Measurements from ENCODE around the gene NKX2-2. TPM values are rescaled to one million over a fixed set of nuclear protein-coding genes. Genes with fewer than 3 reads are reported as not detected.

The NKX2-2 gene
- total and polyA plus RNA-seq, 2 donors (not counting 3 experiments of a cell fraction or from before 2014, with no cell fraction given): not detected

DNA sequence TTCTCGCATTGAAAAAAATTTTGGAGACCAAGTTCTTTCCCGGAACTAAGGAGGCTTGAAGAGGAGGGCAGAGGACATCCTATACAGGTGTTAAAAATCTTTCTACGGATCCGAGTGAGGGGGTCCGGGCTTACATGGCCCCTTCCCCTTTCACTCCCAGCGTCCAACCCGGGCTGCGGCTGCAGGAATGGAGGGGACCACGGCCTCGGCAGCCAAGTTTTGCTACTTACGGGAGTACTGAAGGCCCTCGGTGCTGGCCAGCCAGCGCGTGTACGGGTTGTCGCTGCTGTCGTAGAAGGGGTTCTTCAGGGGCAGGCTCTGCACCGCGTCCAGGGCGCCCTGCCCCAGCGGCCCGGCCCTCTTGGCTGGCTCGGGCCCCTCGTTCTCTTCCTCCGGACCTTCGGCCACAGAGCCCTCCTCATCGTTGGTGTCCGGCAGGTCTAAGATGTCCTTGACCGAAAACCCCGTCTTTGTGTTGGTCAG lies 642 bp downstream of the NKX2-2 start:
- Histone ChIP-seq H3K27me3 (ENCODE audit: control insufficient read depth in 2 of 2, insufficient read depth in 2 of 2, low read length in 2 of 2) (peaks cover 80 to 91% of the 10 kb centered on the region in 2 experiments), H3K79me2 (ENCODE audit: control insufficient read depth, insufficient read depth, low read length) (no peaks in the 10 kb centered on the region), H3K27ac (ENCODE audit: insufficient read depth, low read depth, low read length) (no peak overlapping the region), H3K36me3 (ENCODE audit: control insufficient read depth in 2 of 2, extremely low read depth in 1 of 2, insufficient read depth in 2 of 2, low read length in 2 of 2) (no peaks in the 10 kb centered on the region), H3K9me1 (replicated peaks; ENCODE audit: control insufficient read depth, extremely low read depth, insufficient read depth, low read length) (no peaks in the 10 kb centered on the region), H3K9ac (replicated peaks; ENCODE audit: extremely low read depth, insufficient read depth, low read length) (no peak overlapping the region), H3K4me1 (ENCODE audit: control insufficient read depth, extremely low read depth, insufficient read depth, low read length) (peaks cover 15% of the 10 kb centered on the region), H2AFZ (ENCODE audit: low read depth, low read length) (no peak overlapping the region), H3K4me2 (ENCODE audit: insufficient read depth, low read length) (no peak overlapping the region), H4K20me1 (replicated peaks; ENCODE audit: control insufficient read depth, extremely low read depth, insufficient read depth, low read length) (no peaks in the 10 kb centered on the region), H3K4me3 (replicated peaks in 1 of 3; ENCODE audit: insufficient read depth in 1 of 3, low read depth in 1 of 3, low read length in 3 of 3) (no peak overlapping the region), H3K9me3 (replicated peaks; ENCODE audit: control insufficient read depth, insufficient read depth, low read length) (no peaks in the 10 kb centered on the region)
- BruUV-seq (replicated peaks): no TSS peak
- ChIA-PET POLR2A (no interaction called here), CTCF (interaction anchor here (0.6 to 3.4 kb wide), 2 partner anchors 8 to 783 kb away, joined by 3 to 13 read pairs; no protein-coding TSS in a partner anchor)
- intact Hi-C loops (cut with micrococcal nuclease): no loop called here
- DNase-seq (ENCODE audit: low read depth, low spot score) (no peak), FAIRE-seq (no peak)
- dilution Hi-C loops (cut with MboI; ENCODE audit: extremely low pct_ligation_motif_present, low sequenced_read_pairs): no loop called here
- TF ChIP-seq, protein P1, sequence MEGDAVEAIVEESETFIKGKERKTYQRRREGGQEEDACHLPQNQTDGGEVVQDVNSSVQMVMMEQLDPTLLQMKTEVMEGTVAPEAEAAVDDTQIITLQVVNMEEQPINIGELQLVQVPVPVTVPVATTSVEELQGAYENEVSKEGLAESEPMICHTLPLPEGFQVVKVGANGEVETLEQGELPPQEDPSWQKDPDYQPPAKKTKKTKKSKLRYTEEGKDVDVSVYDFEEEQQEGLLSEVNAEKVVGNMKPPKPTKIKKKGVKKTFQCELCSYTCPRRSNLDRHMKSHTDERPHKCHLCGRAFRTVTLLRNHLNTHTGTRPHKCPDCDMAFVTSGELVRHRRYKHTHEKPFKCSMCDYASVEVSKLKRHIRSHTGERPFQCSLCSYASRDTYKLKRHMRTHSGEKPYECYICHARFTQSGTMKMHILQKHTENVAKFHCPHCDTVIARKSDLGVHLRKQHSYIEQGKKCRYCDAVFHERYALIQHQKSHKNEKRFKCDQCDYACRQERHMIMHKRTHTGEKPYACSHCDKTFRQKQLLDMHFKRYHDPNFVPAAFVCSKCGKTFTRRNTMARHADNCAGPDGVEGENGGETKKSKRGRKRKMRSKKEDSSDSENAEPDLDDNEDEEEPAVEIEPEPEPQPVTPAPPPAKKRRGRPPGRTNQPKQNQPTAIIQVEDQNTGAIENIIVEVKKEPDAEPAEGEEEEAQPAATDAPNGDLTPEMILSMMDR (IDR thresholded peaks at IDR 0.05; ENCODE audit: extremely low read depth in 1 of 2, insufficient read depth in 1 of 2, low read depth in 1 of 2, low read length in 2 of 2): no peak
- no peak for TF ChIP-seq GATA2 (IDR thresholded peaks at IDR 0.05; ENCODE audit: insufficient read depth, insufficient read length, low read depth, low read length)
- no peak for TF ChIP-seq POLR2A (IDR thresholded peaks at IDR 0.05; ENCODE audit: low read depth, low read length)
- TF ChIP-seq POLR2AphosphoS5 (IDR thresholded peaks at IDR 0.05; ENCODE audit: insufficient read depth, low read depth, low read length): no peak
- TF ChIP-seq EZH2 (IDR thresholded peaks at IDR 0.05; ENCODE audit: borderline replicate concordance, low read depth, low read length, severe bottlenecking): no peak
- TF ChIP-seq MYC (IDR thresholded peaks at IDR 0.05; ENCODE audit: low read depth, low read length): no peak
- no peak for TF ChIP-seq FOS (IDR thresholded peaks at IDR 0.05; ENCODE audit: borderline replicate concordance, insufficient read depth, low read length)
- TF ChIP-seq, protein P2, sequence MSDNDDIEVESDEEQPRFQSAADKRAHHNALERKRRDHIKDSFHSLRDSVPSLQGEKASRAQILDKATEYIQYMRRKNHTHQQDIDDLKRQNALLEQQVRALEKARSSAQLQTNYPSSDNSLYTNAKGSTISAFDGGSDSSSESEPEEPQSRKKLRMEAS (IDR thresholded peaks at IDR 0.05; ENCODE audit: insufficient read depth, insufficient read length): no peak
- no peak for TF ChIP-seq JUN (IDR thresholded peaks at IDR 0.05; ENCODE audit: borderline replicate concordance, insufficient read depth, insufficient read length, low read depth)
